ENCODE measurements around the gene STAC3. TPM values are rescaled to one million over a fixed set of nuclear protein-coding genes. Genes with fewer than 3 reads are reported as not detected.

Gene STAC3
- total RNA-seq, 2 experiments from 2014 or later = 2.0 to 3.0 TPM

DNA sequence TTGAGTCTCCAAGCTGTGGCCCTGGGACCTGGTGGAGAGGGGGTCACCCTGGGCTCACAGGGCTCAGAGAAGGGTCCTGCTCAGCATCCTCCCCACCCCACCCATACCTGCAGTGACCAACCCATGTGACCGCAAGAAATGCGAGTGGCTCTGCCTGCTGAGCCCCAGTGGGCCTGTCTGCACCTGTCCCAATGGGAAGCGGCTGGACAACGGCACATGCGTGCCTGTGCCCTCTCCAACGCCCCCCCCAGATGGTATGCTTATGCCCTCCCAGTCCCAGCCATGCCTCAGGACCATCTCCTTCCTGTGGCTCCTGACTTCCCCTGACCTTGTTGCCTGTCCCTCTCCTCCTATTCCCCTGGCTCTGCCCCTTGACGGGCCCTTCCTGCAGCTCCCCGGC, 41.1 kb downstream of the STAC3 start:
- Mint-ChIP-seq H3K4me1 (ENCODE audit: low read depth) (peaks cover 17% of the 10 kb centered on the region), H3K27ac (no peak overlapping the region), H3K4me3 (no peak overlapping the region), H3K27me3 (peaks cover 18% of the 10 kb centered on the region), H3K9me3 (no peaks in the 10 kb centered on the region), H3K36me3 (ENCODE audit: low read depth) (no peaks in the 10 kb centered on the region)
- Histone ChIP-seq H3K4me1 (ENCODE audit: insufficient read depth, low read length) (peaks cover 21% of the 10 kb centered on the region), H3K36me3 (ENCODE audit: insufficient read depth, low read length) (no peaks in the 10 kb centered on the region), H3K27me3 (ENCODE audit: control insufficient read depth in 1 of 2, insufficient read depth in 2 of 2, low read length in 2 of 2) (peaks cover 13 to 16% of the 10 kb centered on the region in 2 experiments), H3K4me3 (ENCODE audit: low read length) (no peak overlapping the region), H3K27ac (ENCODE audit: low read depth in 1 of 2, low read length in 2 of 2) (no peak overlapping the region), H3K9me3 (ENCODE audit: control insufficient read depth in 1 of 2, insufficient read depth in 1 of 2, low read length in 2 of 2) (peaks cover 0 to 4% of the 10 kb centered on the region in 2 experiments)
- DNase-seq (no peak), ATAC-seq (ENCODE audit: poor library complexity) (no peak)
- ChIA-PET POLR2A (no interaction called here), CTCF (no interaction called here)
- intact Hi-C loops (cut with DNase I, micrococcal nuclease) = no loop called here
- no peak for TF ChIP-seq CTCF (IDR thresholded peaks at IDR 0.05)

GRCh38 chr12:57208631-57209282, 42.2 kb downstream of the STAC3 start:
- Mint-ChIP-seq H3K4me1 (ENCODE audit: low read depth) (peaks cover 6% of the 10 kb centered on the region), H3K4me3 (no peak overlapping the region), H3K27ac (no peak overlapping the region), H3K27me3 (peaks cover 7% of the 10 kb centered on the region), H3K9me3 (no peaks in the 10 kb centered on the region), H3K36me3 (ENCODE audit: low read depth) (no peaks in the 10 kb centered on the region)
- CTCF ChIA-PET = no interaction called here
- Histone ChIP-seq H3K9me3 (ENCODE audit: control insufficient read depth in 1 of 2, insufficient read depth in 1 of 2, low read length in 2 of 2) (no peaks in the 10 kb centered on the region), H3K27me3 (ENCODE audit: control insufficient read depth in 1 of 2, insufficient read depth in 2 of 2, low read length in 2 of 2) (peaks cover 3 to 4% of the 10 kb centered on the region in 2 experiments), H3K27ac (ENCODE audit: low read depth in 1 of 2, low read length in 2 of 2) (no peak overlapping the region), H3K4me1 (ENCODE audit: insufficient read depth, low read length) (peaks cover 10% of the 10 kb centered on the region), H3K36me3 (ENCODE audit: insufficient read depth, low read length) (no peaks in the 10 kb centered on the region), H3K4me3 (ENCODE audit: low read length) (no peak overlapping the region)
- DNase-seq = no peak
- POLR2A ChIA-PET = no interaction called here
- no peak for TF ChIP-seq CTCF (IDR thresholded peaks at IDR 0.05)
- intact Hi-C loops (cut with DNase I, micrococcal nuclease) = no loop called here
- ATAC-seq (ENCODE audit: poor library complexity) = no peak

- H3K4me3 Mint-ChIP-seq = no peak overlapping the region
- no peaks in the 10 kb centered on the region for H3K27me3 Mint-ChIP-seq
- ChIA-PET POLR2A (no interaction called here), CTCF (no interaction called here)
- DNase-seq = no peak
- H3K4me3 ChIP-seq (ENCODE audit: low read length) = no peak overlapping the region
- H3K9me3 ChIP-seq (ENCODE audit: control insufficient read depth in 1 of 2, insufficient read depth in 1 of 2, low read length in 2 of 2) = no peaks in the 10 kb centered on the region
- no peaks in the 10 kb centered on the region for H3K36me3 ChIP-seq (ENCODE audit: insufficient read depth, low read length)
- no peak overlapping the region for H3K27ac ChIP-seq (ENCODE audit: low read depth in 1 of 2, low read length in 2 of 2)
- no peaks in the 10 kb centered on the region for H3K4me1 Mint-ChIP-seq (ENCODE audit: low read depth)
- intact Hi-C loops (cut with DNase I, micrococcal nuclease) = no loop called here
- no peaks in the 10 kb centered on the region for H3K9me3 Mint-ChIP-seq
- no peak overlapping the region for H3K27ac Mint-ChIP-seq
- no peak for ATAC-seq (ENCODE audit: poor library complexity)
- H3K27me3 ChIP-seq (ENCODE audit: control insufficient read depth in 1 of 2, insufficient read depth in 2 of 2, low read length in 2 of 2) = no peaks in the 10 kb centered on the region
- no peak for TF ChIP-seq CTCF (IDR thresholded peaks at IDR 0.05)
- peaks cover 6% of the 10 kb centered on the region for H3K36me3 Mint-ChIP-seq (ENCODE audit: low read depth)
- H3K4me1 ChIP-seq (ENCODE audit: insufficient read depth, low read length) = peaks cover 2% of the 10 kb centered on the region
Measured at GRCh38 chr12:57207731-57208630, 43.0 kb downstream of the STAC3 start.

Data from CD4-positive, alpha-beta T cell (primary cell).